Smooth muscle cell (in vitro differentiated cells): ENCODE results near the gene ITGB8. TPM values are rescaled to one million over a fixed set of nuclear protein-coding genes. Genes with fewer than 3 reads are reported as not detected.
A peak's percentile ranks its signal among the peaks of the same experiment; 100 is the strongest.

Experiments
- DNase-seq: peaks from one replicate; lab custom pipeline; 2025; ENCODE audit not compliant: unreplicated experiment; lab: John Stamatoyannopoulos, UW
- H2AFZ ChIP-seq: fragments of 200-600 bp; sonication (generic); 2 replicates; pipeline ENCODE4 v1.6.0; 2016; ENCODE audit warnings: antibody characterized with exemption, low read depth, mild to moderate bottlenecking
- H3F3A ChIP-seq: fragments of 200-600 bp; sonication (generic); 2 replicates; pipeline ENCODE4 v1.6.0; 2017; ENCODE audit warnings: antibody characterized with exemption, low read depth
- H3K27ac ChIP-seq: fragments of 200-600 bp; sonication (generic); 2 replicates; pipeline ENCODE4 v1.5.1; 2016; ENCODE audit warnings: low read depth, mild to moderate bottlenecking
- H3K27me3 ChIP-seq: fragments of 200-600 bp; sonication (generic); 2 replicates; pipeline ENCODE4 v1.6.1; 2016; ENCODE audit warnings: low read depth, mild to moderate bottlenecking
- H3K36me3 ChIP-seq: fragments of 200-600 bp; sonication (generic); 2 replicates; pipeline ENCODE4 v1.5.1; 2016; ENCODE audit warnings: low read depth
- H3K4me1 ChIP-seq: fragments of 200-600 bp; sonication (generic); 2 replicates; pipeline ENCODE4 v1.5.1; 2016; ENCODE audit warnings: low read depth
- H3K4me2 ChIP-seq: fragments of 200-600 bp; sonication (generic); 2 replicates; pipeline ENCODE4 v1.6.0; 2016; ENCODE audit warnings: mild to moderate bottlenecking
- H3K4me3 ChIP-seq: fragments of 200-600 bp; sonication (generic); 2 replicates; pipeline ENCODE4 v1.5.1; 2016; ENCODE audit warnings: mild to moderate bottlenecking
- H3K79me2 ChIP-seq: fragments of 200-600 bp; sonication (generic); 2 replicates; pipeline ENCODE4 v1.6.0; 2016; ENCODE audit warnings: low read depth, mild to moderate bottlenecking
- H3K9ac ChIP-seq: fragments of 200-600 bp; sonication (generic); 2 replicates; pipeline ENCODE4 v1.6.0; 2016; ENCODE audit warnings: low read depth
- H3K9me3 ChIP-seq: fragments of 200-600 bp; sonication (generic); replicated peaks from 2 replicates; pipeline ENCODE4 v1.5.1; 2016; ENCODE audit warnings: low read depth
- H4K20me1 ChIP-seq: fragments of 200-600 bp; sonication (generic); 2 replicates; pipeline ENCODE4 v1.6.0; 2016; ENCODE audit warnings: low read depth
- CTCF ChIP-seq: fragments of 200-600 bp; sonication (generic); IDR thresholded peaks from 2 replicates; pipeline ENCODE4 v1.5.1; 2017; ENCODE audit warnings: borderline replicate concordance, mild to moderate bottlenecking, antibody characterized with exemption; ENCODE audit not compliant: insufficient read depth, poor library complexity, severe bottlenecking
- WGBS: methylation state at CpG from one replicate; pipeline ENCODE4 v1.1.7; 2016; ENCODE audit warnings: low lambda C conversion rate; 5-methylcytosine and 5-hydroxymethylcytosine counted together
- polyA plus RNA-seq: library from polyadenylated mRNA; unstranded; fragments of >200 nt; fragmentation: Nextera tagmentation; extraction: Ambion mirVana; gene quantifications from 2 replicates; pipeline ENCODE4 v1.2.1, GENCODE V29; 2016
- total RNA-seq: library from RNA; depleted of rRNA; stranded (reverse); fragments of >200 nt; gene quantifications from 2 replicates; pipeline ENCODE4 v1.2.3, GENCODE V29; 2014

Gene ITGB8
- total RNA-seq: 10.2 and 11.5 TPM in 2 replicates
- polyA plus RNA-seq: 0.38 and 1.5 TPM in 2 replicates

DNA sequence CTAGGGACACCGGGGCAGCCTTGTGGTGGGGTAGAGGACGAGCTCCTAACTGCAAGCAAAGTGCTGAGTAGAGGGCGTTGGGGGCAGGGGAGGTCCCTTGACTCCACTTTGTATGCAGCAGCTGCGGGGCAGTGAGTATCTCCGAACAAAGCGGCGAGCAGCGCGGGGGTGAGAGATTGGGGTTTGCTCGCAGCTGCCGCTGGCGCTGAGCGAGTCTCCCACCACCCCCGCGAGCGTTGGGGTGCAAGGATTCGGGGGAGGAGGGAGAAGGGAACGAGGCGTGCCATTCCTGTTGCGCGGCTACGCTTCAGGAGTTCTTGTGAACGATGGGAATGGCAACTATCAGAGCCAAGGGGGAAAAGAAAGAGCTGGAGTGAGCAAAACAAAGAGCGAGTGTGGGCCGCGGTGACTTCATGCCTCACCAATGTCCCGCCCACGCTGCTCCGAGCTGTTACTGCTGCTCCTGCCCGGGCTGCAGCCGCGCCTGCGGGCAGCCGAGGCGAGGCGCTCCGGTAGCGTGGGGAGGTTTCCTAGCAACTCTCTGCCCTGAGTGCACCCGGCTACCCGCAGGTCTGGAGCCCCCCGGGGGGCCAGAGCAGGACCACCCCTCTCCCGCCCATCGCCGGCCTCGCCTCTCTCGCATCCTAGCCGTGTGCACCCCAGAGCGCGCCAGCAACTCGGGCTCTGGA, at the start of gene ITGB8:
Gene ITGB8 (plus strand): TSS at position 662 of the 689 bp plus-strand sequence. CDS start 907 bp downstream, outside the sequence.
- Histone ChIP-seq H3K9ac (peak within 1 kb of the TSS; percentile 98), H3K4me1 (no peaks in the 10 kb centered on the region), H3K9me3 (no peaks in the 10 kb centered on the region), H3K27me3 (peaks cover 5% of the 10 kb centered on the region), H3K79me2 (no peaks in the 10 kb centered on the region), H4K20me1 (no peaks in the 10 kb centered on the region), H3K4me2 (peak within 1 kb of the TSS; percentile 96), H3F3A (no peaks in the 10 kb centered on the region), H3K27ac (peak within 1 kb of the TSS; percentile 99), H2AFZ (peak within 1 kb of the TSS; percentile 88), H3K36me3 (no peaks in the 10 kb centered on the region), H3K4me3 (peak within 1 kb of the TSS; percentile 84)
- TF ChIP-seq CTCF: no peak
- DNase-seq: peak; percentile 54
- under 1% methylated on average over 49 of the region's 50 CpGs for WGBS

GRCh38 chr7:20282959-20283358, 47.7 kb upstream of the ITGB8 start:
- Histone ChIP-seq H3K27me3 (no peaks in the 10 kb centered on the region), H4K20me1 (no peaks in the 10 kb centered on the region), H3K4me3 (no peak overlapping the region), H3K4me2 (no peak overlapping the region), H3F3A (no peaks in the 10 kb centered on the region), H3K27ac (no peak overlapping the region), H3K79me2 (no peaks in the 10 kb centered on the region), H3K9me3 (no peaks in the 10 kb centered on the region), H3K9ac (no peak overlapping the region), H3K4me1 (no peaks in the 10 kb centered on the region), H2AFZ (no peak overlapping the region), H3K36me3 (no peaks in the 10 kb centered on the region)
- 90% methylated on average over 1 of the region's 1 CpG for WGBS
- no peak for TF ChIP-seq CTCF
- no peak for DNase-seq

GRCh38 chr7:20283385-20283784, 47.3 kb upstream of the ITGB8 start:
- no peaks in the 10 kb centered on the region for H3K79me2 ChIP-seq
- H2AFZ ChIP-seq: no peak overlapping the region
- no peak overlapping the region for H3K4me2 ChIP-seq
- H3K4me1 ChIP-seq: no peaks in the 10 kb centered on the region
- H3K4me3 ChIP-seq: no peak overlapping the region
- no peaks in the 10 kb centered on the region for H3K36me3 ChIP-seq
- no peak overlapping the region for H3K27ac ChIP-seq
- H3K9ac ChIP-seq: no peak overlapping the region
- no peaks in the 10 kb centered on the region for H3F3A ChIP-seq
- 97% methylated on average over 2 of the region's 2 CpGs for WGBS
- H3K27me3 ChIP-seq: no peaks in the 10 kb centered on the region
- H4K20me1 ChIP-seq: no peaks in the 10 kb centered on the region
- no peak for DNase-seq
- TF ChIP-seq CTCF: no peak
- H3K9me3 ChIP-seq: no peaks in the 10 kb centered on the region
